Fibroblast of pulmonary artery (primary cell): ENCODE measurements around the gene OBSL1.
A peak's percentile ranks its signal among the peaks of the same experiment; 100 is the strongest.

ENCODE experiments used
- DNase-seq: peaks from one replicate; pipeline ENCODE4 v3.0.0-alpha.2; 2010; ENCODE audit warnings: low read depth
- H3K4me3 ChIP-seq: replicated peaks from 2 replicates; pipeline ENCODE4 v1.5.1; 2011; ENCODE audit warnings: low read depth, mild to moderate bottlenecking, control low read depth, low read length, moderate library complexity
- TF ChIP-seq, protein P1 (sequence below): IDR thresholded peaks from 2 replicates; pipeline ENCODE4 v1.5.1; 2011; ENCODE audit warnings: mild to moderate bottlenecking, control low read depth, low read length, inconsistent platforms; ENCODE audit errors: missing control alignments

Gene OBSL1

DNA sequence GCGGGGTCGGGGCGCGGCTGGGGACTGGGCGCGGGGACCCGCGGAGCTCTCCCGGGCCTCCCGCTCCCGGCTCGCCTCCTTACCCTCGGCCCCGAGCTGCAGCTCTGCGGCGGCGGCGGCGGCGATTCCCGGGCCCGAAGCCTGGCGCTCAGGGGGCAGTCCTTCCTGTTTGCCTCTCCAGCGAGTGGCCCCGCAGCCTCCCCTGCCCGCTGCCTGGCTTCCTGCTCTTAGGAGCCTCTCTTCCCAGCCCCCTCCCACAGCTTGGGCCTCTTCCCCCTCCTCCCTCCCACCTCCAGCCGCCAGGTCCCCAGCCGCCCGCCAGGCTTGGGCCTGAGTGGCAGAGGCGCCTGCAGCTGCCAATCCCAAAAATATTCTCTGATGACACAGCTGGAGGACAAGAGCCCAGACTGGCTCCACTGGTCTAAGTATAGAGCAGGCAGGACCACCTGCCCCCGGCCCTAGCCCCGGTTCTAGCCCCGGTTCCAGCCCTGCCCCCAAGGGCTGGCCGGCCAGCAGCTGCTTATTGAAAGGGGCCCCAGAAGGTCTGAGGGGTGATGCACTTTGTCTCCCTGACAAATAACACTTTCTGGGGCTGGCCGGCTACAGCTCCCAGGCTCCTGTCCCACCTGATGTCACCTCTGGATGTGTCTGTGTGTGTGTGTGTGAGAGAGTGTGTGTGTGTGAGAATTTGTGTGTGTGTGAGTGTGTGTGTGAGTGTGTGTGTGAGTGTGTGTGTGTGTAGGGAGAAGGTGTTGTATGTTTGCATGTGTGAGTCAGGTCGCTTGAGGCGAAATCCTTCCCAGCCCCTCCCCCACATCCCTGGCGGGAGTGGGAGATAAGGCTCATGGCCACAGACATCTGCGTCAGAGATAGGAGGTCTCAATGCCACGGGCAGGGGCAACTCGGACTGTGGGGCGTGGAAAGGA lies at the start of gene OBSL1:
TSS of gene OBSL1 (minus strand) at position 229 of the 926 bp plus-strand sequence. CDS start 307 bp downstream, outside the sequence.
- DNase-seq = peak; percentile 79
- peak within 1 kb of the TSS; percentile 61 for H3K4me3 ChIP-seq
- TF ChIP-seq, protein P1, sequence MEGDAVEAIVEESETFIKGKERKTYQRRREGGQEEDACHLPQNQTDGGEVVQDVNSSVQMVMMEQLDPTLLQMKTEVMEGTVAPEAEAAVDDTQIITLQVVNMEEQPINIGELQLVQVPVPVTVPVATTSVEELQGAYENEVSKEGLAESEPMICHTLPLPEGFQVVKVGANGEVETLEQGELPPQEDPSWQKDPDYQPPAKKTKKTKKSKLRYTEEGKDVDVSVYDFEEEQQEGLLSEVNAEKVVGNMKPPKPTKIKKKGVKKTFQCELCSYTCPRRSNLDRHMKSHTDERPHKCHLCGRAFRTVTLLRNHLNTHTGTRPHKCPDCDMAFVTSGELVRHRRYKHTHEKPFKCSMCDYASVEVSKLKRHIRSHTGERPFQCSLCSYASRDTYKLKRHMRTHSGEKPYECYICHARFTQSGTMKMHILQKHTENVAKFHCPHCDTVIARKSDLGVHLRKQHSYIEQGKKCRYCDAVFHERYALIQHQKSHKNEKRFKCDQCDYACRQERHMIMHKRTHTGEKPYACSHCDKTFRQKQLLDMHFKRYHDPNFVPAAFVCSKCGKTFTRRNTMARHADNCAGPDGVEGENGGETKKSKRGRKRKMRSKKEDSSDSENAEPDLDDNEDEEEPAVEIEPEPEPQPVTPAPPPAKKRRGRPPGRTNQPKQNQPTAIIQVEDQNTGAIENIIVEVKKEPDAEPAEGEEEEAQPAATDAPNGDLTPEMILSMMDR = no peak

DNA sequence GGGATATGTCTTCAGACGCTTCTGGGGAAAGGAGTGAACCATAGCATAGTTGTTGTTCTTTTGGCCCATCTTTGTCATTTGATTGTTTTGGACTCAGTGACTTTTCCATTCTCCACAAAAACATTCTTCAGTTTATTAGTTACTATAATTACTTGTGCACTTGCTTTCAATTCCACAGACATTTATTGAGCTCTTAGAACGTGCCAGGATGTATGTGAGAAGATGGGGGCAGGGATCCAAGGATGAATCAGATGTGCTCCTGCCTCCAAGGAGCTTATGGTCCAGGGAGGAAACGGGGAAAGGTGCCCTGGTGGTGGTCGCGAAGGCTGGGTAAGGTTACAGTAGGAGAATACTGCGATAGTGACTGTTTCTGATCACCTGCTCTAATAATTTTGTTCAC lies 49.2 kb upstream of the OBSL1 start:
- DNase-seq = no peak
- TF ChIP-seq, protein P1 = no peak

DNA sequence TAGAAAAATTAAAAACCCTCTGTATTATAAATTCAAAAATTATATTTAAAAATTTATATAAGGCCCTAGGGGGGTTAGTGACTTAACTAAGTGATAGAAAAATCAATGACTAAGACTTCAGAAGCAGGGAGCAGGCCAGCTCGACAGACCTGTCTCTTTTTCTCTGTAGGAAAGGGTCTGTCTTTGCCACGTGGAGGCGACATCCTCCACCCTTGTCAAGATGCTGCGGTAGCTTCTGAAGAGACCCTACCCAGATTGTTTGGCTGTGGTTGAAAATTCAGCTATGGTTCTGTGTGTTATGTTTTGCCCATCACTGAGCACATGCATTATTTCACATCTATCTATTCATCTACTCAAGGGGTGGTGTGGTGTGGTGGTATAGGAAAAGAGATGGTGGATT lies 47.9 kb upstream of the OBSL1 start:
- H3K4me3 ChIP-seq = no peak overlapping the region
- DNase-seq = no peak
- TF ChIP-seq, protein P1 = no peak

More for the DNA sequence above, 49.2 kb upstream of the OBSL1 start:
- H3K4me3 ChIP-seq = no peak overlapping the region

DNA sequence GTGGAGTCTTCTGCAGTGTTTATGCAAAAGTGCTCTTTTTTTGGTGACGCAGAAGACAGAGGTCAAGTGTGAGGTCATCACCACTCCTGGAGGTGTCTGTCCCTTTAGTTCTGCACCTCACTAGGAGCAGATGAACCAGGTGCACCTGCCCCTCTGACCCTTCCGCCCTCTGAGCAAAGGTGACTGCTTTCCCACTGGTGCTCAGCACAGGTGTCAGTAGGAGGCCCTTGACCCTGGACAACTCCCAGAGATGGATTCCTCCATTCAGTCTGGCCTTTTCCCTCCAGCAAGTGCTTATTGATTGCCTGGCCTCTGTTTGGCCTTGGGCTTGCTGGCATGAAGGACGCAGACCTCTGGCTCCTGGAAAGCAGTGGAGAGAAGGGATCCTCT lies 47.4 kb upstream of the OBSL1 start:
- TF ChIP-seq, protein P1 = no peak
- no peak for DNase-seq
- H3K4me3 ChIP-seq = no peak overlapping the region

DNA sequence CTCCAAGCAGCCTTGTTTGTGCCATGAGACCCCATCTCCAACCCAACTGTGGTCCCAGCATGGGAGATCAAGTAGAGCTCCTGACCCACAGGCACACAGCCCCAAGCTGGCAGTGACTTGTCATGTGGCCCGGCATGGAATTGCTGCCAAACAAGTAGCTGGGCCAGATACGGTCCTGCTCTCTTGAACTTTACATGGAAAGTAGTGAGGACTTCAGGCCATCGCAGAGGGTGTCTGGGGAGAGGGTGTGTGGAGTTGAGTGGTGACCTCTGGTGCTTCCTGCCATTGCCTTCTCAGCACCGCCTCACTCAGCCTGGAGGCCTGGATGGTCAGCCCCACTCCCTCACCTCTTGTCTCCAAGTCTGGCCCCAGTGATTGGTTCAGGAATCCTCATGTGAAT lies 45.2 kb upstream of the OBSL1 start:
- H3K4me3 ChIP-seq = no peak overlapping the region
- no peak for DNase-seq

DNA sequence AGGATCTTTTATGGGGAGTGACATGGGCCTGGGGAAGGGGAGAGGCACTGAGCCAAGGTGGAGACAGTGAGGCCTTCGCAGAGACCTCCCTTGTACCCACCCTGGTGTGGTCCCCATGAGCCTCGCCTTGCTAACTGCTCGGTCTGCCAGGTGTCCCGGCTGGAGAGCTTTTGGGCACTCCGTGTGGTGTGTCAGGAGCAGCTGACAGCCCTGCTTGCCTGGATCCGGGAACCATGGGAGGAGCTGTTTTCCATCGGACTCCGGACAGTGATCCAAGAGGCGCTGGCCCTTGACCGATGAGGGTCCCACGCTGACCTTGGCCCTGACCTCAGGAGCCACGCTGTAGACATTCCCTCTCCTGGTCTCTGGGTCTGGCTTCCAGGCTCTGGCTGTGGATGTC lies 44.6 kb upstream of the OBSL1 start:
- H3K4me3 ChIP-seq = no peak overlapping the region
- TF ChIP-seq, protein P1 = no peak
- no peak for DNase-seq

More for the DNA sequence above, 45.2 kb upstream of the OBSL1 start:
- TF ChIP-seq, protein P1 = no peak
